Activated CD4-positive, CD25-positive, alpha-beta regulatory T cell treated with anti-CD3 and anti-CD28 coated beads, Interleukin-2, amount 50 U/mL, for 16 hours (primary cell): ENCODE results near the gene UBL7.

Experiments
- DNase-seq: peaks from one replicate; pipeline ENCODE4 v3.0.0-alpha.2; 2020; ENCODE audit warnings: low read depth, low spot score

UBL7 gene

GRCh38 chr15:74423431-74424257 lies 37.3 kb downstream of the UBL7 start:
- DNase-seq = no peak

GRCh38 chr15:74422652-74423430 lies 38.1 kb downstream of the UBL7 start:
- DNase-seq = no peak

- DNase-seq = no peak
Measured at GRCh38 chr15:74422265-74422651, 38.7 kb downstream of the UBL7 start.

- DNase-seq = no peak
Measured at GRCh38 chr15:74421302-74422245, 39.4 kb downstream of the UBL7 start.

- no peak for DNase-seq
Measured at GRCh38 chr15:74420193-74420905, 40.6 kb downstream of the UBL7 start.

- no peak for DNase-seq
Measured at GRCh38 chr15:74419432-74419831, 41.5 kb downstream of the UBL7 start.

- DNase-seq = no peak
Measured at GRCh38 chr15:74418575-74419338, 42.2 kb downstream of the UBL7 start.

GRCh38 chr15:74417670-74418069 lies 43.3 kb downstream of the UBL7 start:
- no peak for DNase-seq

GRCh38 chr15:74417225-74417624 lies 43.7 kb downstream of the UBL7 start:
- no peak for DNase-seq

GRCh38 chr15:74415966-74416916 lies 44.7 kb downstream of the UBL7 start:
- no peak for DNase-seq

GRCh38 chr15:74414603-74415338 lies 46.2 kb downstream of the UBL7 start:
- DNase-seq = no peak

- DNase-seq = no peak
Measured at GRCh38 chr15:74414081-74414580, 46.8 kb downstream of the UBL7 start.

- DNase-seq = no peak
Measured at GRCh38 chr15:74413350-74414080, 47.4 kb downstream of the UBL7 start.

- no peak for DNase-seq
Measured at GRCh38 chr15:74412159-74412558, 48.8 kb downstream of the UBL7 start.

GRCh38 chr15:74411686-74412085 lies 49.3 kb downstream of the UBL7 start:
- no peak for DNase-seq

GRCh38 chr15:74410502-74410901 lies 50.5 kb downstream of the UBL7 start:
- no peak for DNase-seq

GRCh38 chr15:74409225-74409624 lies 51.7 kb downstream of the UBL7 start:
- DNase-seq = no peak

GRCh38 chr15:74408815-74409214 lies 52.1 kb downstream of the UBL7 start:
- DNase-seq = no peak
